ENCODE measurements around the gene CHL1. TPM values are rescaled to one million over a fixed set of nuclear protein-coding genes. Genes with fewer than 3 reads are reported as not detected.

The CHL1 gene
- total and polyA plus RNA-seq, 2 of the 8 experiments (the other 6 are each of a cell fraction or from before 2014, with no cell fraction given), result 0.05 to 0.99 TPM

DNA sequence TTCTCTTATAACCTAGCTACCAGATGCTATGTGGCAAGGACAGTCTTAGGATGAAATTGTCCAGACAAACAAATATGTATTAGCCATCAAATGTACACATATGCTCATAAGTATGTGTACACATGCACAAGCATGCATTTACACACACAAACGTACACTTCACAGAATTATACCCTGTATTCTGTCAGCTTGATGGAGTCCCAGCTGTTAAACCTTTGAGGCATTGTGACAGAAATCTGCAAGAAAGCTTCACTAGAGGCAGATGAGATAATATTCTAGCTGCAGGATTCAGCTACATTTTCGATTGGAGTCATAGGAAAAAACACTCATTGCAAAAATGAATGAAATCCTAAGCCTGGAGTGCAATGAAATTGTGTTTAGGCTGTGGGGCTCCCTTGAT, 110.6 kb downstream of the CHL1 start:
- no peak overlapping the region for H3K18ac ChIP-seq (ENCODE audit: extremely low read depth, low read length)
- no peak overlapping the region for H2BK120ac ChIP-seq (replicated peaks; ENCODE audit: low read depth, low read length)
- H3K4me3 ChIP-seq (ENCODE audit: extremely low read depth in 1 of 4, insufficient read depth in 2 of 4, low read depth in 3 of 4, low read length in 4 of 4), result no peak overlapping the region
- H3K4me2 ChIP-seq (ENCODE audit: insufficient read depth in 1 of 2, low read depth in 2 of 2, low read length in 2 of 2), result no peak overlapping the region
- H2BK15ac ChIP-seq (ENCODE audit: low read length), result no peak overlapping the region
- no peak overlapping the region for H4K91ac ChIP-seq (replicated peaks; ENCODE audit: insufficient read length, low read length)
- ChIA-PET CTCF (ENCODE audit: partially characterized antibody) (interaction anchor here (0.6 kb wide), 1 partner anchor 13 kb away, joined by 3 read pairs; no protein-coding TSS in a partner anchor), POLR2A (ENCODE audit: partially characterized antibody) (no interaction called here)
- no peak overlapping the region for H3K9ac ChIP-seq (replicated peaks in 1 of 4; ENCODE audit: extremely low read depth in 1 of 4, low read depth in 3 of 4, low read length in 3 of 4)
- H2AK5ac ChIP-seq (ENCODE audit: low read depth, low read length), result no peak overlapping the region
- no peak overlapping the region for H2BK12ac ChIP-seq (ENCODE audit: low read depth, low read length)
- H2BK5ac ChIP-seq (ENCODE audit: low read depth, low read length), result no peak overlapping the region
- H3K27me3 ChIP-seq (replicated peaks in 1 of 4; ENCODE audit: control insufficient read depth in 3 of 4, extremely low read depth in 1 of 4, insufficient read depth in 3 of 4, low read length in 3 of 4), result no peaks in the 10 kb centered on the region
- no peak overlapping the region for H2BK20ac ChIP-seq (ENCODE audit: low read length)
- no peaks in the 10 kb centered on the region for H3K9me3 ChIP-seq (ENCODE audit: insufficient read depth in 2 of 2, low read depth in 1 of 2, low read length in 1 of 2)
- H3K36me3 ChIP-seq (ENCODE audit: control insufficient read depth in 2 of 4, insufficient read depth in 4 of 4, low read length in 3 of 4), result no peaks in the 10 kb centered on the region
- no peaks in the 10 kb centered on the region for H3K79me2 ChIP-seq (ENCODE audit: control insufficient read depth in 1 of 2, insufficient read depth in 2 of 2, low read length in 2 of 2)
- no peak overlapping the region for H3K23ac ChIP-seq (ENCODE audit: insufficient read length)
- H3K4me1 ChIP-seq (replicated peaks in 1 of 4; ENCODE audit: control insufficient read depth in 3 of 4, insufficient read depth in 4 of 4, low read length in 3 of 4), result no peaks in the 10 kb centered on the region
- no peaks in the 10 kb centered on the region for H3K23me2 ChIP-seq (ENCODE audit: low read depth, low read length)
- H3K14ac ChIP-seq (ENCODE audit: insufficient read length), result no peak overlapping the region
- no peaks in the 10 kb centered on the region for H3K79me1 ChIP-seq (ENCODE audit: low read depth, low read length)
- no peak overlapping the region for H3K27ac ChIP-seq (ENCODE audit: low read depth, low read length)
- H4K20me1 ChIP-seq (replicated peaks in 1 of 2; ENCODE audit: control insufficient read depth in 1 of 2, insufficient read depth in 2 of 2, low read length in 2 of 2), result no peaks in the 10 kb centered on the region
- FAIRE-seq (no peak), DNase-seq (ENCODE audit: low read depth in 1 of 2, low spot score in 2 of 2) (no peak)
- no peak overlapping the region for H4K5ac ChIP-seq (ENCODE audit: insufficient read length, low read depth, low read length)
- H2AFZ ChIP-seq (ENCODE audit: low read length), result no peak overlapping the region
- WGBS, 2 experiments (ENCODE audit: extremely low coverage in 1 of 2, insufficient coverage in 1 of 2, insufficient read length in 1 of 2, insufficient replicate concordance in 2 of 2, low coverage in 1 of 2, low lambda C conversion rate in 2 of 2, missing lambda C conversion rate in 1 of 2), result 66% methylated on average over 2 of the region's 2 CpGs; no CpG with 5 or more reads in 1 of the 2 experiments
- H3K4ac ChIP-seq (replicated peaks; ENCODE audit: insufficient read length, low read depth, low read length), result no peak overlapping the region
- no peak overlapping the region for H4K8ac ChIP-seq (ENCODE audit: extremely low read depth, insufficient read depth, low read length)
- H3K56ac ChIP-seq (replicated peaks; ENCODE audit: insufficient read length, low read depth, low read length), result no peak overlapping the region
- TF ChIP-seq HDAC2 (IDR thresholded peaks at IDR 0.05; ENCODE audit: borderline replicate concordance in 1 of 2, low read depth in 2 of 2, low read length in 2 of 2), result no peak
- TF ChIP-seq POLR2A (IDR thresholded peaks at IDR 0.05; ENCODE audit: control extremely low read depth in 1 of 2, low read depth in 2 of 2, low read length in 2 of 2), result no peak
- TF ChIP-seq NANOG (IDR thresholded peaks at IDR 0.05; ENCODE audit: insufficient read depth, low read depth, low read length, poor library complexity, severe bottlenecking), result no peak
